IMR-90 (cell line): ENCODE data around the gene STMN3.
"Not testable (repeated sequence)": the region's sequence is repeated elsewhere in the genome, so short reads cannot be mapped to it uniquely, and the experiment has no call there.

Experiments
- CTCF ChIP-seq: conservative IDR thresholded peaks from 2 replicates; pipeline ENCODE4 v1.5.1; 2012; ENCODE audit warnings: mild to moderate bottlenecking, low read depth, low read length, improper control_type of control experiment
- NFE2L2 ChIP-seq: fragments of 150-350 bp; IDR thresholded peaks from 2 replicates; pipeline ENCODE4 v1.6.1; 2016; ENCODE audit warnings: low read depth, mild to moderate bottlenecking, low read length
- POLR2A ChIP-seq: IDR thresholded peaks from 2 replicates; pipeline ENCODE4 v1.6.1; 2012; ENCODE audit warnings: mild to moderate bottlenecking, low read depth, low read length
- RAD21 ChIP-seq: IDR thresholded peaks from 2 replicates; pipeline ENCODE4 v1.6.1; 2012; ENCODE audit warnings: low read length, improper control_type of control experiment
- RFX5 ChIP-seq: IDR thresholded peaks from 2 replicates; pipeline ENCODE4 v1.8.0; 2012; ENCODE audit warnings: low read depth, mild to moderate bottlenecking, low read length, moderate library complexity

- not testable (repeated sequence) for TF ChIP-seq RFX5, CTCF, NFE2L2, RAD21, POLR2A
Observed at GRCh38 chr20:63630956-63631355, 22.3 kb downstream of the STMN3 start.
